Measurements from ENCODE around the gene PLPPR4. TPM values are rescaled to one million over a fixed set of nuclear protein-coding genes. Genes with fewer than 3 reads are reported as not detected.
"Not testable (repeated sequence)": the region's sequence is repeated elsewhere in the genome, so short reads cannot be mapped to it uniquely, and the experiment has no call there.

The PLPPR4 gene
- total and polyA plus RNA-seq, 2 donors (not counting 1 experiment from before 2014, with no cell fraction given) = not detected

DNA sequence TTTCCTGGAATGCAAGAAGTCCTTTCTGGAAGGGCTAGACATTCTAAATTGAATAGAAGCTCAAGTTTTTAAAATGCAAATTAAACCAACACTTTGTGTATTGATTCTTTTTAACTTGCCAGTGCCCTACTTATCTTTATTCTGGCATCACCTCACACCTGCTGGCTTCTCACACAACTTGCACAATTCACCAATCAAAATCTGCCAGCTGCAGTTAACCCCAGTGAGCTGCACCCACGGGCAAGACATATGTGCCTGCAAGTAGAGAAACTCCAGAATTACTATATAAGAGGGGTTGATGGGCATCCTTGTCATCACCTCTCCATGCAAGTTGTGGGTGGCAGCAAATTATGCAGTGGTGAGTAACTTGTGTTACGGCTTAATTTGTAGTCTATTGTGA lies 11.7 kb upstream of the PLPPR4 start:
- no peaks in the 10 kb centered on the region for H3K4me1 ChIP-seq (ENCODE audit: control insufficient read depth in 2 of 2, insufficient read depth in 2 of 2, low read length in 2 of 2)

DNA sequence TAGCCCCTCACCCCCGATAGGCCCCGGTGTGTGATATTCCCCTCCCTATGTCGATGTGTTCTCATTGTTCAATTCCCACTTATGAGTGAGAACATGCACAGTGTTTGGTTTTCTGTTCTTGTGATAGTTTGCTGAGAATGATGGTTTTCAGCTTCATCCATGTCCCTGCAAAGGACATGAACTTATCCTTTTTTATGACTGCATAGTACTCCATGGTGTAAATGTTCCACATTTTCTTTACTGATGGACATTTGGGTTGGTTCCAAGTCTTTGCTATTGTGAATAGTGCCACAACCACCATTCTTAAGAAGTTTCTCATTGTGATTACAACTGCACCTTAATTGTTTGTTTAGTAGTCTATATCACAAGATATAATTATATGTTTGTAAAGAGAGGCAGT lies 3.9 kb upstream of the PLPPR4 start:
- H3K79me2 ChIP-seq (ENCODE audit: control insufficient read depth, insufficient read depth, low read length); H3K9me3 ChIP-seq (ENCODE audit: control extremely low read depth in 1 of 3, control insufficient read depth in 2 of 3, insufficient read depth in 1 of 3, low read length in 2 of 3); H3K9me3 Mint-ChIP-seq (ENCODE audit: insufficient read depth); H4K20me1 ChIP-seq (ENCODE audit: control insufficient read depth, insufficient read depth, low read length, poor library complexity, severe bottlenecking); H3K27ac Mint-ChIP-seq; POLR2A ChIA-PET; H2AFZ ChIP-seq (ENCODE audit: insufficient read depth, low read depth, low read length, poor library complexity, severe bottlenecking); H3K4me1 ChIP-seq (ENCODE audit: control insufficient read depth in 2 of 2, insufficient read depth in 2 of 2, low read length in 2 of 2); H3K4me3 Mint-ChIP-seq; H3K9ac ChIP-seq (ENCODE audit: low read length); H3K4me1 Mint-ChIP-seq; DNase-seq; intact Hi-C loops (cut with micrococcal nuclease); H3K27ac ChIP-seq (ENCODE audit: low read length in 2 of 2); H3K36me3 ChIP-seq (replicated peaks in 1 of 2; ENCODE audit: control extremely low read depth in 1 of 2, control insufficient read depth in 1 of 2, extremely low read depth in 1 of 2, insufficient read depth in 2 of 2, low read length in 1 of 2); H3K4me3 ChIP-seq (ENCODE audit: control extremely low read depth in 1 of 5, extremely low read depth in 1 of 5, insufficient read depth in 1 of 5, low read depth in 2 of 5, low read length in 4 of 5); H3K4me2 ChIP-seq (replicated peaks; ENCODE audit: low read depth, low read length, poor library complexity, severe bottlenecking); CTCF ChIA-PET; ATAC-seq (ENCODE audit: low read depth): not testable (repeated sequence)
- peaks cover 0 to 22% (median 5%) of the 10 kb centered on the region in 4 experiments for H3K27me3 ChIP-seq (replicated peaks in 1 of 4; ENCODE audit: control extremely low read depth in 1 of 4, control insufficient read depth in 3 of 4, insufficient read depth in 4 of 4, low read length in 3 of 4)
- peaks cover 29% of the 10 kb centered on the region for H3K27me3 Mint-ChIP-seq
- no CpG with 5 or more reads among the region's 3 CpGs for WGBS (ENCODE audit: insufficient coverage)

More for the DNA sequence above, 11.7 kb upstream of the PLPPR4 start:
- no peaks in the 10 kb centered on the region for H3K79me2 ChIP-seq (ENCODE audit: control insufficient read depth, insufficient read depth, low read length)
- no peaks in the 10 kb centered on the region for H4K20me1 ChIP-seq (ENCODE audit: control insufficient read depth, insufficient read depth, low read length, poor library complexity, severe bottlenecking)
- H3K4me2 ChIP-seq (replicated peaks; ENCODE audit: low read depth, low read length, poor library complexity, severe bottlenecking) = no peak overlapping the region
- CTCF ChIA-PET = no interaction called here
- no peak overlapping the region for H3K27ac ChIP-seq (ENCODE audit: low read length in 2 of 2)
- no peak overlapping the region for H2AFZ ChIP-seq (ENCODE audit: insufficient read depth, low read depth, low read length, poor library complexity, severe bottlenecking)
- H3K4me3 Mint-ChIP-seq = no peak overlapping the region
- no peaks in the 10 kb centered on the region for H3K9me3 ChIP-seq (ENCODE audit: control extremely low read depth in 1 of 3, control insufficient read depth in 2 of 3, insufficient read depth in 1 of 3, low read length in 2 of 3)
- no peak for TF ChIP-seq EZH2 (IDR thresholded peaks at IDR 0.05; ENCODE audit: borderline replicate concordance, insufficient read depth, low read depth, low read length, poor library complexity, severe bottlenecking)
- TF ChIP-seq, protein P1, sequence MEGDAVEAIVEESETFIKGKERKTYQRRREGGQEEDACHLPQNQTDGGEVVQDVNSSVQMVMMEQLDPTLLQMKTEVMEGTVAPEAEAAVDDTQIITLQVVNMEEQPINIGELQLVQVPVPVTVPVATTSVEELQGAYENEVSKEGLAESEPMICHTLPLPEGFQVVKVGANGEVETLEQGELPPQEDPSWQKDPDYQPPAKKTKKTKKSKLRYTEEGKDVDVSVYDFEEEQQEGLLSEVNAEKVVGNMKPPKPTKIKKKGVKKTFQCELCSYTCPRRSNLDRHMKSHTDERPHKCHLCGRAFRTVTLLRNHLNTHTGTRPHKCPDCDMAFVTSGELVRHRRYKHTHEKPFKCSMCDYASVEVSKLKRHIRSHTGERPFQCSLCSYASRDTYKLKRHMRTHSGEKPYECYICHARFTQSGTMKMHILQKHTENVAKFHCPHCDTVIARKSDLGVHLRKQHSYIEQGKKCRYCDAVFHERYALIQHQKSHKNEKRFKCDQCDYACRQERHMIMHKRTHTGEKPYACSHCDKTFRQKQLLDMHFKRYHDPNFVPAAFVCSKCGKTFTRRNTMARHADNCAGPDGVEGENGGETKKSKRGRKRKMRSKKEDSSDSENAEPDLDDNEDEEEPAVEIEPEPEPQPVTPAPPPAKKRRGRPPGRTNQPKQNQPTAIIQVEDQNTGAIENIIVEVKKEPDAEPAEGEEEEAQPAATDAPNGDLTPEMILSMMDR (IDR thresholded peaks at IDR 0.05) = no peak
- H3K36me3 ChIP-seq (replicated peaks in 1 of 2; ENCODE audit: control extremely low read depth in 1 of 2, control insufficient read depth in 1 of 2, extremely low read depth in 1 of 2, insufficient read depth in 2 of 2, low read length in 1 of 2) = no peaks in the 10 kb centered on the region
- intact Hi-C loops (cut with micrococcal nuclease) = no loop called here
- DNase-seq (no peak), ATAC-seq (ENCODE audit: low read depth) (no peak)
- no CpG with 5 or more reads among the region's 2 CpGs for WGBS (ENCODE audit: insufficient coverage)
- H3K27me3 Mint-ChIP-seq = no peaks in the 10 kb centered on the region
- H3K27me3 ChIP-seq (replicated peaks in 1 of 4; ENCODE audit: control extremely low read depth in 1 of 4, control insufficient read depth in 3 of 4, insufficient read depth in 4 of 4, low read length in 3 of 4) = no peaks in the 10 kb centered on the region
- H3K9me3 Mint-ChIP-seq (ENCODE audit: insufficient read depth) = peaks cover 3% of the 10 kb centered on the region
- no peak overlapping the region for H3K27ac Mint-ChIP-seq
- H3K9ac ChIP-seq (ENCODE audit: low read length) = no peak overlapping the region
- H3K4me3 ChIP-seq (ENCODE audit: control extremely low read depth in 1 of 5, extremely low read depth in 1 of 5, insufficient read depth in 1 of 5, low read depth in 2 of 5, low read length in 4 of 5) = no peak overlapping the region
- no peaks in the 10 kb centered on the region for H3K4me1 Mint-ChIP-seq
- POLR2A ChIA-PET = no interaction called here

All from B cell (primary cell).